CD14-positive monocyte (primary cell): ENCODE data around the gene TLE7. TPM values are rescaled to one million over a fixed set of nuclear protein-coding genes. Genes with fewer than 3 reads are reported as not detected.

ENCODE experiments used
- DNase-seq, 3 donors: peaks; one replicate each; pipeline ENCODE4 v3.0.0-alpha.2; 2011 to 2022
- H2AFZ ChIP-seq: 2 replicates; pipeline ENCODE4 v1.6.0; 2012; ENCODE audit warnings: mild to moderate bottlenecking, low read depth, low read length, inconsistent platforms; ENCODE audit not compliant: insufficient read depth, poor library complexity, severe bottlenecking
- H3K27ac ChIP-seq, 2 donors: 1 replicate in 1 of 2; 2 replicates in 1 of 2; pipeline ENCODE4 v1.5.1; 2012 to 2013; ENCODE audit warnings: low read length in 2 of 2, control low read depth in 1 of 2, inconsistent platforms in 1 of 2, low read depth in 1 of 2, mild to moderate bottlenecking in 1 of 2
- H3K27me3 ChIP-seq, 2 donors: one replicate each; pipeline versions ENCODE4 v1.6.0 to v1.6.1; 2011 to 2013; ENCODE audit warnings: low read length in 2 of 2; ENCODE audit not compliant: control insufficient read depth in 2 of 2, insufficient read depth in 2 of 2
- H3K36me3 ChIP-seq, 2 donors: replicated peaks in 1 of 2; 1 replicate in 1 of 2; 2 replicates in 1 of 2; pipeline versions ENCODE4 v1.5.1 to v1.6.1; 2012 to 2013; ENCODE audit warnings: low read length in 2 of 2, control low read depth in 1 of 2, inconsistent platforms in 1 of 2, mild to moderate bottlenecking in 1 of 2; ENCODE audit not compliant: insufficient read depth in 2 of 2, control insufficient read depth in 1 of 2
- H3K4me1 ChIP-seq, 2 donors: 1 replicate in 1 of 2; 2 replicates in 1 of 2; pipeline versions ENCODE4 v1.5.1 to v1.6.1; 2012 to 2013; ENCODE audit warnings: low read length in 2 of 2, control low read depth in 1 of 2, inconsistent platforms in 1 of 2, mild to moderate bottlenecking in 1 of 2, moderate library complexity in 1 of 2; ENCODE audit not compliant: insufficient read depth in 2 of 2, control insufficient read depth in 1 of 2
- H3K4me2 ChIP-seq: replicated peaks from 2 replicates; pipeline ENCODE3; 2012; ENCODE audit warnings: low read length, moderate library complexity, mild to moderate bottlenecking; ENCODE audit not compliant: poor library complexity, severe bottlenecking; ENCODE audit errors: extremely low read depth
- H3K4me3 ChIP-seq, 3 experiments: fragments of 200-600 bp in 1 of 3; sonication (generic) in 1 of 3; replicated peaks in 1 of 3; 1 replicate in 2 of 3; 2 replicates in 1 of 3; pipeline ENCODE4 v1.5.1; 2011 to 2013; ENCODE audit warnings: low read length in 3 of 3, mild to moderate bottlenecking in 3 of 3, control low read depth in 2 of 3, low read depth in 2 of 3, inconsistent platforms in 1 of 3, moderate library complexity in 1 of 3
- H3K79me2 ChIP-seq: 2 replicates; pipeline ENCODE4 v1.6.0; 2012; ENCODE audit warnings: mild to moderate bottlenecking, control low read depth, inconsistent platforms, low read length, moderate library complexity; ENCODE audit not compliant: insufficient read depth
- H3K9ac ChIP-seq: 2 replicates; pipeline ENCODE4 v1.6.0; 2017; ENCODE audit warnings: low read length, mild to moderate bottlenecking; ENCODE audit not compliant: insufficient read depth, poor library complexity, severe bottlenecking
- H3K9me3 ChIP-seq, 2 donors: replicated peaks in 1 of 2; 1 replicate in 1 of 2; 2 replicates in 1 of 2; pipeline versions ENCODE4 v1.5.1 to v1.6.1; 2012 to 2013; ENCODE audit warnings: low read length in 2 of 2, control low read depth in 1 of 2; ENCODE audit not compliant: control insufficient read depth in 1 of 2, insufficient read depth in 1 of 2
- H4K20me1 ChIP-seq: 2 replicates; pipeline ENCODE4 v1.6.0; 2012; ENCODE audit warnings: mild to moderate bottlenecking, low read length, control low read depth, moderate library complexity; ENCODE audit not compliant: insufficient read depth
- H3K27ac Mint-ChIP-seq, 7 donors: one replicate each; pipeline ENCODE4 v1.8.0; 2020; ENCODE audit warnings: mild to moderate bottlenecking in 7 of 7, mixed read lengths in 7 of 7, moderate library complexity in 6 of 7, inconsistent platforms in 2 of 7
- H3K27me3 Mint-ChIP-seq, 3 donors: one replicate each; pipeline ENCODE4 v1.8.0; 2021 to 2022; ENCODE audit warnings: low read depth in 3 of 3, mild to moderate bottlenecking in 3 of 3, mixed read lengths in 3 of 3, moderate library complexity in 3 of 3, inconsistent platforms in 1 of 3
- H3K36me3 Mint-ChIP-seq, 2 donors: one replicate each; pipeline ENCODE4 v1.8.0; 2020; ENCODE audit warnings: mixed read lengths in 2 of 2, inconsistent platforms in 1 of 2, mild to moderate bottlenecking in 1 of 2
- H3K4me1 Mint-ChIP-seq: one replicate; pipeline ENCODE4 v1.8.0; 2020; ENCODE audit warnings: mild to moderate bottlenecking, mixed read lengths
- H3K4me3 Mint-ChIP-seq, 2 donors: one replicate each; pipeline ENCODE4 v1.8.0; 2020; ENCODE audit warnings: mild to moderate bottlenecking in 2 of 2, mixed read lengths in 2 of 2, moderate library complexity in 1 of 2
- H3K9me3 Mint-ChIP-seq, 7 donors: one replicate each; pipeline ENCODE4 v1.8.0; 2020 to 2022; ENCODE audit warnings: mixed read lengths in 7 of 7, mild to moderate bottlenecking in 6 of 7, moderate library complexity in 6 of 7, inconsistent platforms in 2 of 7
- WGBS: methylation state at CpG from one replicate; pipeline ENCODE4 v1.1.5; 2013; ENCODE audit warnings: missing lambda C conversion rate; ENCODE audit not compliant: insufficient coverage; 5-methylcytosine and 5-hydroxymethylcytosine counted together
- intact Hi-C, 2 donors: fragments of 100-400 bp; cut with micrococcal nuclease; formaldehyde crosslinking; loops; one replicate each; pipeline versions ENCODE4 v1.15.0 to v1.15.1; 2023
- polyA plus RNA-seq, 3 donors: library from polyadenylated mRNA; depleted of rRNA in 1 of 3; unstranded in 2 of 3; stranded (reverse) in 1 of 3; fragments of 300-500 nt in 2 of 3; fragments of >200 nt in 1 of 3; fragmentation: Illumina TruSeq in 2 of 3; gene quantifications; 1 replicate in 2 of 3; 2 replicates in 1 of 3; pipeline ENCODE4 v1.2.3, GENCODE V29; 2012 to 2021
- TF ChIP-seq, protein P1 (sequence below): fragments of 200-600 bp; IDR thresholded peaks from one replicate; pipeline ENCODE4 v1.8.0; 2022; ENCODE audit warnings: antibody characterized with exemption, mild to moderate bottlenecking

TLE7 gene
- polyA plus RNA-seq, 3 donors = not detected

DNA sequence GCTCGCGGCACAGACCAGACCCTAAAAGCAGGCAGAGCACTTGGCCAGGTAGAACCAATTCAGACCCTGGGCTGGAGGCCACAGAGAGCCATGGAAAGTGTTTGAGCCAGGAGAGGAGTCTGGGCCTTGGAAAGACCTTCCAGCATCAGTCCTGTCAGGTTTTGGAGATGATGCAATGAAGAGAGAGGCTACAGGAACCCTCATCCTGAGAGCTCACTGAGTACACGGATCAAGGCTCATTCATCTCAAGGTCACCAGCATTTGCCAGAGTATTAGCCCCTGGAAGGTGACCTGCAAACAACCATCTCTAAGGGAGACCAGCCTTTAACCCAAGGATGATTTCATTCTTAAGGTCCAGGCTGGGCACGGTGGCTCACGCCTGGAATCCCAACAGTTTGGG is 27.8 kb downstream of the TLE7 start:
- Mint-ChIP-seq H3K27me3 (peaks cover 25 to 44% (median 30%) of the 10 kb centered on the region in 3 donors), H3K27ac (no peak overlapping the region), H3K36me3 (no peaks in the 10 kb centered on the region), H3K4me3 (no peak overlapping the region), H3K4me1 (peaks cover 1% of the 10 kb centered on the region), H3K9me3 (no peaks in the 10 kb centered on the region)
- H3K79me2 ChIP-seq = no peaks in the 10 kb centered on the region
- no peaks in the 10 kb centered on the region for H3K4me1 ChIP-seq
- TF ChIP-seq, protein P1, sequence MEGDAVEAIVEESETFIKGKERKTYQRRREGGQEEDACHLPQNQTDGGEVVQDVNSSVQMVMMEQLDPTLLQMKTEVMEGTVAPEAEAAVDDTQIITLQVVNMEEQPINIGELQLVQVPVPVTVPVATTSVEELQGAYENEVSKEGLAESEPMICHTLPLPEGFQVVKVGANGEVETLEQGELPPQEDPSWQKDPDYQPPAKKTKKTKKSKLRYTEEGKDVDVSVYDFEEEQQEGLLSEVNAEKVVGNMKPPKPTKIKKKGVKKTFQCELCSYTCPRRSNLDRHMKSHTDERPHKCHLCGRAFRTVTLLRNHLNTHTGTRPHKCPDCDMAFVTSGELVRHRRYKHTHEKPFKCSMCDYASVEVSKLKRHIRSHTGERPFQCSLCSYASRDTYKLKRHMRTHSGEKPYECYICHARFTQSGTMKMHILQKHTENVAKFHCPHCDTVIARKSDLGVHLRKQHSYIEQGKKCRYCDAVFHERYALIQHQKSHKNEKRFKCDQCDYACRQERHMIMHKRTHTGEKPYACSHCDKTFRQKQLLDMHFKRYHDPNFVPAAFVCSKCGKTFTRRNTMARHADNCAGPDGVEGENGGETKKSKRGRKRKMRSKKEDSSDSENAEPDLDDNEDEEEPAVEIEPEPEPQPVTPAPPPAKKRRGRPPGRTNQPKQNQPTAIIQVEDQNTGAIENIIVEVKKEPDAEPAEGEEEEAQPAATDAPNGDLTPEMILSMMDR = no peak
- peaks cover 0 to 3% of the 10 kb centered on the region in 2 donors for H3K27me3 ChIP-seq
- intact Hi-C loops = loop anchor here in 1 of 2 donors (5.0 kb wide), 2 partner anchors 83 to 198 kb away; no protein-coding TSS in a partner anchor
- 98% methylated on average over 5 of the region's 5 CpGs for WGBS
- no peak overlapping the region for H2AFZ ChIP-seq
- no peaks in the 10 kb centered on the region for H3K36me3 ChIP-seq
- DNase-seq = no peak
- H3K9me3 ChIP-seq = no peaks in the 10 kb centered on the region
- H4K20me1 ChIP-seq = no peaks in the 10 kb centered on the region
- no peak overlapping the region for H3K4me2 ChIP-seq
- H3K4me3 ChIP-seq = no peak overlapping the region
- no peak overlapping the region for H3K27ac ChIP-seq
- H3K9ac ChIP-seq = no peak overlapping the region

DNA sequence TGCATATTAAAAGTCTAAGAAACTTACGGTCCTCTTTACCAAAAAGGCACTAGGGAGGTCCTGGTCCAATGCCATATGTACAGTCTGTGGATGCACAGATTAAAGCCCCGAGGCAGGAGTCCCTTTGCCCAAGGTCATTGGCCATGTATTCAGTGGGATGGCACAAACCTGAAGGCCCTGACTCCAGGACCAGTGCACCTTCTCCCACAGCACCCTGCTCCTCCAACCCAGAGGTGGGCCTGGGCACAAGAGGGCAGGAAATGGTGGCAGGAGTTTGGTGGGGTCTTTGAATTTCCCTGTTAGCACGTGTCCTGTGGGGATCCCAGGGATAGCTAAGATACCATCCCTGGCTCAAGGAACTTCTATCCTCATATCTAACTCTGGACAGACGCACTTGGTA is 28.5 kb downstream of the TLE7 start:
- Mint-ChIP-seq H3K36me3 (no peaks in the 10 kb centered on the region), H3K27ac (no peak overlapping the region), H3K9me3 (no peaks in the 10 kb centered on the region), H3K4me1 (peaks cover 1% of the 10 kb centered on the region), H3K4me3 (no peak overlapping the region), H3K27me3 (peaks cover 23 to 47% (median 27%) of the 10 kb centered on the region in 3 donors)
- no CpG with 5 or more reads among the region's 4 CpGs for WGBS
- Histone ChIP-seq H2AFZ (no peak overlapping the region), H3K9me3 (no peaks in the 10 kb centered on the region), H3K79me2 (no peaks in the 10 kb centered on the region), H3K4me3 (no peak overlapping the region), H3K4me2 (no peak overlapping the region), H3K36me3 (no peaks in the 10 kb centered on the region), H3K4me1 (no peaks in the 10 kb centered on the region), H3K9ac (no peak overlapping the region), H3K27ac (no peak overlapping the region), H4K20me1 (no peaks in the 10 kb centered on the region), H3K27me3 (peaks cover 0 to 5% of the 10 kb centered on the region in 2 donors)
- TF ChIP-seq, protein P1 = no peak
- intact Hi-C loops = loop anchor here (2.0 to 5.0 kb wide), 4 partner anchors 84 to 199 kb away; no protein-coding TSS in a partner anchor
- no peak for DNase-seq
